K562 (cell line): ENCODE results near the gene TTC24. TPM values are rescaled to one million over a fixed set of nuclear protein-coding genes. Genes with fewer than 3 reads are reported as not detected.

Source experiments
- BRF1 ChIP-seq: IDR thresholded peaks from 3 replicates; pipeline ENCODE4 v1.6.1; 2011; ENCODE audit warnings: borderline replicate concordance, mild to moderate bottlenecking; ENCODE audit not compliant: insufficient read length; ENCODE audit errors: extremely low read depth
- CEBPG ChIP-seq, 3 experiments: fragments of 200-800 bp in 1 of 3; sonication (Bioruptor generic) in 1 of 3; sonication (generic) in 1 of 3; formaldehyde crosslinking in 1 of 3; IDR thresholded peaks in 2 of 3; conservative IDR thresholded peaks in 1 of 3; 2 replicates each; pipeline versions ENCODE4 v1.6.1 to v1.8.0; 2016 to 2022; ENCODE audit warnings: missing compliant biosample characterization in 2 of 3, missing genetic modification characterization in 2 of 3, mild to moderate bottlenecking in 1 of 3, missing genetic modification reagents in 1 of 3
- ESRRA ChIP-seq: fragments of 450-650 bp; IDR thresholded peaks from 2 replicates; pipeline ENCODE4 v1.6.1; 2014; ENCODE audit warnings: low read depth, mild to moderate bottlenecking, moderate library complexity, borderline replicate concordance
- ETV6 ChIP-seq, 3 experiments: fragments of 150-350 bp in 1 of 3; sonication (generic) in 1 of 3; formaldehyde crosslinking in 1 of 3; IDR thresholded peaks; 2 replicates each; pipeline versions ENCODE4 v1.6.1 to v1.8.0; 2014 to 2022; ENCODE audit warnings: borderline replicate concordance in 2 of 3, low read depth in 2 of 3, antibody characterized with exemption in 1 of 3, low read length in 1 of 3, mild to moderate bottlenecking in 1 of 3, missing genetic modification reagents in 1 of 3
- FOXJ3 ChIP-seq: sonication (generic); formaldehyde crosslinking; IDR thresholded peaks from 2 replicates; pipeline ENCODE4 v1.4.0; 2020; ENCODE audit warnings: mild to moderate bottlenecking, missing genetic modification reagents
- KDM2B ChIP-seq: fragments of 250-450 bp; sonication (Bioruptor Pico); IDR thresholded peaks from 2 replicates; pipeline ENCODE4 v1.8.0; 2021; ENCODE audit warnings: mild to moderate bottlenecking, moderate library complexity
- LCOR ChIP-seq: sonication (generic); formaldehyde crosslinking; IDR thresholded peaks from 2 replicates; pipeline ENCODE4 v1.8.0; 2022; ENCODE audit warnings: mild to moderate bottlenecking, missing genetic modification reagents
- MAFF ChIP-seq: IDR thresholded peaks from 2 replicates; pipeline ENCODE4 v1.6.1; 2012; ENCODE audit warnings: low read length, improper control_type of control experiment
- MECOM ChIP-seq: fragments of 250-450 bp; sonication (Bioruptor Pico); IDR thresholded peaks from 2 replicates; pipeline ENCODE4 v1.8.0; 2022; ENCODE audit warnings: inconsistent platforms
- PBX2 ChIP-seq, 2 experiments: IDR thresholded peaks in 1 of 2; conservative IDR thresholded peaks in 1 of 2; 2 replicates each; pipeline ENCODE4 v1.6.1; 2016; ENCODE audit warnings: low read depth in 2 of 2, mild to moderate bottlenecking in 1 of 2, missing compliant biosample characterization in 1 of 2, missing genetic modification characterization in 1 of 2, moderate library complexity in 1 of 2
- PCBP1 ChIP-seq: fragments of 200-400 bp; formaldehyde crosslinking; IDR thresholded peaks from 2 replicates; pipeline ENCODE4 v1.6.1; 2018; ENCODE audit warnings: mild to moderate bottlenecking, low read depth, low read length; ENCODE audit not compliant: poor library complexity, severe bottlenecking
- RBM34 ChIP-seq: fragments of 200-400 bp; formaldehyde crosslinking; IDR thresholded peaks from 2 replicates; pipeline ENCODE4 v1.6.1; 2018; ENCODE audit warnings: low read length, borderline replicate concordance; ENCODE audit not compliant: insufficient read depth
- ZNF134 ChIP-seq: fragments of 250-450 bp; sonication (Bioruptor Pico); conservative IDR thresholded peaks from 2 replicates; pipeline ENCODE4 v1.4.0; 2020
- ZNF407 ChIP-seq: fragments of 450-650 bp; IDR thresholded peaks from 2 replicates; pipeline ENCODE4 v1.6.1; 2016; ENCODE audit warnings: low read depth
- ZNF408 ChIP-seq: fragments of 250-450 bp; sonication (Bioruptor Pico); IDR thresholded peaks from 2 replicates; pipeline ENCODE4 v1.4.0; 2020; ENCODE audit warnings: low read depth, mild to moderate bottlenecking, moderate library complexity
- ZSCAN29 ChIP-seq: fragments of 450-650 bp; IDR thresholded peaks from 2 replicates; pipeline ENCODE4 v1.6.1; 2017
- polyA plus RNA-seq, 8 experiments: library from polyadenylated mRNA; depleted of rRNA in 4 of 8; stranded (reverse) in 5 of 8; unstranded in 3 of 8; fragments of >200 nt; fragmentation: Nextera tagmentation in 2 of 8; fragmentation: Illumina TruSeq in 1 of 8; extraction: Ambion mirVana in 2 of 8; extraction: Trizol in 1 of 8; gene quantifications; 2 replicates each; pipeline versions ENCODE4 v1.2.1 to v1.2.3, GENCODE V29; 2011 to 2014; ENCODE audit warnings: inconsistent platforms in 1 of 8, missing spikeins in 1 of 8
- total RNA-seq, 7 experiments: library from RNA; depleted of rRNA in 6 of 7; stranded (reverse); fragments of >200 nt in 6 of 7; fragmentation: Illumina TruSeq in 2 of 7; extraction: Trizol in 2 of 7; gene quantifications; 2 replicates each; pipeline versions ENCODE4 v1.2.1 to v1.2.3, GENCODE V29; 2011 to 2021; ENCODE audit warnings: low replicate concordance in 1 of 7

The TTC24 gene
- total and polyA plus RNA-seq, 9 of the 15 experiments (the other 6 are each of a cell fraction or from before 2014, with no cell fraction given) = not detected

DNA sequence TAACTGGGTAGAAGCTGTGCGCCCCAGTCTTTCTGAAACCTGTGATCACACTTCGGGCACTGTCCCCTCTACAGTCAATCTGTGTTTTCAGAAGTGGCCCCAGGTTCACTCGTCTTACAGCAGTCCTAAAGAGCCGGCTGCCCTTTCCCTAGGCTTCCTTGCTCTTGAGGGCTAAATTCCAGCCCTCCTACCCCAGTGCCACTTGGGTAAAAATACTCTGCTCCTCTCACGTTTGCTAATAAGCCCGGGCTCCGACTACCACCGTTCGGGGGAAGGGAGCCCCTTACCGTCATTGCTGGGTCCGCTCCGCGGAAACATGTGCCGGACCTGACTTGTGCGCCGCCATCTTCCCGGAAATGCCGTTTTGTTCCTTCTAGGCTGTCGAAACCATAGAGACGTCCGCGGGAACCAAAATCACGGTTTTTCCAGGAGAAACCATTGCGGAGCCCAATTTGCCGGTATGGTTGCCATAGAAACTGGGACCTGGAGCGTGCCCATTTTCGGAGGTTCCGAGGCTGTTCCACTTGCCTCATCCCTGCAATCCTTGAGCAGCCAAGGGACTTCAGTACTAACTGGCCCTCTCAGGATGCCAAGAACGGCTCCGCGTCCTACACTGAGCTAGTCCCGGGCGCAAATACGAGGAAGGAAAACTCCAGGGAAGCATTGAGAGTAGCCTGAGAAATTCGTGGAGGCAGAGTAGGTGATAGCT, 21.8 kb downstream of the TTC24 start, which contains the start of gene GPATCH4 (continued):
- TF ChIP-seq FOXJ3 (CRISPR knock-in tag) (no peak), ZSCAN29 (no peak), PCBP1 (no peak), BRF1 (no peak), RBM34 (no peak), ETV6 (IDR thresholded peaks at IDR 0.05; ENCODE audit: borderline replicate concordance in 1 of 2, low read depth in 2 of 2, low read length in 1 of 2) (peak in 1 of 2 experiments; percentile 76; a peak in 2 of 4 replicates), ETV6 (CRISPR knock-in tag; IDR thresholded peaks at IDR 0.05; ENCODE audit: borderline replicate concordance) (no peak), KDM2B (CRISPR knock-in tag) (no peak), CEBPG (CRISPR knock-in tag; IDR thresholded peaks at IDR 0.05) (no peak), CEBPG (tag; conservative IDR thresholded peaks at IDR 0.05 in 1 of 2, IDR thresholded peaks at IDR 0.05 in 1 of 2) (no peak), MECOM (CRISPR knock-in tag) (no peak), ZNF407 (no peak), ESRRA (peak; percentile 41; the same call in 1 of the 2 replicates), MAFF (no peak), ZNF134 (CRISPR knock-in tag) (no peak), ZNF408 (CRISPR knock-in tag) (no peak), LCOR (CRISPR knock-in tag) (no peak; the same call in 1 of the 2 replicates), PBX2 (CRISPR knock-in tag; IDR thresholded peaks at IDR 0.05; ENCODE audit: low read depth) (no peak), PBX2 (tag; conservative IDR thresholded peaks at IDR 0.05; ENCODE audit: low read depth) (no peak)
